ENCODE measurements around the gene NECAP2. TPM values are rescaled to one million over a fixed set of nuclear protein-coding genes. Genes with fewer than 3 reads are reported as not detected.
"Not testable (repeated sequence)": the region's sequence is repeated elsewhere in the genome, so short reads cannot be mapped to it uniquely, and the experiment has no call there.

The NECAP2 gene
- polyA plus RNA-seq, 1 of the 3 experiments (the other 2 are of a cell fraction), result 100.0 TPM

DNA sequence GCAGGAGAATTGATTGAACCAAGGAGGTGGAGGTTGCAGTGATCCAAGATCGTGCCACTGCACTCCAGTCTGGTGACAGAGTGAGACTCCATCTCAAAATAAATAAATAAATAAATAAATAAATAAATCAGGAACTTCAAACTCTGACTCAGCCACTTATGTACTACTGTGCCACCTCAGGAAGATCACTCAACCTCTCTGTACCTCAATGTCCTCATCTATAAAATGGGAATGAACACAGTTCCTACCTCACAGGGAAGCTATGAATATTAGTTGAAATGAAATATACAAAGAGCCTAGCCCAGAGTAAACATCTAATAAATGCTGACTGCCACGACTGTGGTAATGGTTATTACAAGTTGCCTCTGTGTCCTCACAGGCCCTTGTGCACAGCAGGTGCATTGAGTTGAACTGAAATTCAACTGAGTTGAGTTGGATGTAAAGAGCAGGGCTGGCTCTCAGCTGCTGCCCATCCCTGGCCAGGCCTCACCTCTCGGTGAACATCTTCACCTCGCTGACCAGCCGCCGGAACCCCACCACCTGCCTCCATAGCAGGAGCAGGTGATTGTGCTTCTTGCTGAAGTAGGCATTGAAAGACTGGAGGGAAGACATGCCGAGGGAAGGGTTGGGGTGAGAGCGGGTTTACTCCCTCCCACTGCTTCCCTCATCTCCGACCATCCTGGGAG, 48.8 kb downstream of the NECAP2 start:
- H3K4me1 ChIP-seq (ENCODE audit: control insufficient read depth in 1 of 2, insufficient read depth in 2 of 2, low read depth in 1 of 2, low read length in 1 of 2); H3K9ac ChIP-seq; POLR2A ChIA-PET; H2AFZ ChIP-seq (ENCODE audit: low read depth); H3K4me2 ChIP-seq; H4K20me1 ChIP-seq (ENCODE audit: insufficient read depth); H3K9me3 ChIP-seq; H3K27me3 ChIP-seq (ENCODE audit: insufficient read depth); CTCF ChIA-PET; H3K9me2 ChIP-seq; H3K4me3 ChIP-seq (ENCODE audit: low read depth in 2 of 2, low read length in 1 of 2); H3K27ac ChIP-seq (ENCODE audit: low read depth in 2 of 2, low read length in 1 of 2); DNase-seq; H3F3A ChIP-seq (replicated peaks; ENCODE audit: insufficient read depth): not testable (repeated sequence)
- 100% methylated on average over 7 of the region's 9 CpGs for WGBS (ENCODE audit: low lambda C conversion rate)
- peaks cover 4 to 14% of the 10 kb centered on the region in 2 experiments for H3K36me3 ChIP-seq (replicated peaks in 1 of 2; ENCODE audit: control insufficient read depth in 1 of 2, insufficient read depth in 2 of 2, low read length in 1 of 2)
- H3K79me2 ChIP-seq (ENCODE audit: insufficient read depth), result peaks cover 22% of the 10 kb centered on the region

DNA sequence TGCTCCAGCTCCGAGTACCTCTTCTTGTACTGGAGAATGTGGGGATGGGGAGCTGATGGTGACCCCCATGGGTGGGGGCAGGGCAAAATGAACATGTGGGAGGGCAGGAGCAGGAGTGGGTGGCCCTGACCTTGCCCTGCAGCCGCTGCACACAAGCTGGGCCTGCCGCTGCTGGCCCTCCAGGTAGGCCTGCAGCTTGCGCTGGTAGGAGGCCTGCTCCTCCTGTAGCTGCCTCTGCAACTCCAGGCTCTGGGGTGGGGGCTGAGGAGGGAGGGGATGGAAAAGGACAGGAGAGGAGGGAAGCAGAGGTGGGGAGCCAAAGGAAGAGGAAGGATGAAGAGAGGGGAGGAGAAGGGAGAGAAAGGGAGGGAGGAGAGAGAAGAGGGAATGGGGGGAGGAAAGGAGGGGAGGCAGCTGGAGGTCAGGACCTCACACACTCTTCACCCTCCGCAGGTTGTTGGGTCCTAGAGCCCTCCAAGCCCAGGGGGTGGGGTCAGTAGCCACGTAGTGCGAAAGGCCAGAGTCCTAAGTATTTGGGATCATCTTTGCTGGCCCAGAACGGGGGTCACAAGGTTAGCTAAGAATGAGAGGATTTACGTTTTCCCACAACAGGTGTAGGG, 50.6 kb downstream of the NECAP2 start:
- 97% methylated on average over 6 of the region's 9 CpGs for WGBS (ENCODE audit: low lambda C conversion rate)

DNA sequence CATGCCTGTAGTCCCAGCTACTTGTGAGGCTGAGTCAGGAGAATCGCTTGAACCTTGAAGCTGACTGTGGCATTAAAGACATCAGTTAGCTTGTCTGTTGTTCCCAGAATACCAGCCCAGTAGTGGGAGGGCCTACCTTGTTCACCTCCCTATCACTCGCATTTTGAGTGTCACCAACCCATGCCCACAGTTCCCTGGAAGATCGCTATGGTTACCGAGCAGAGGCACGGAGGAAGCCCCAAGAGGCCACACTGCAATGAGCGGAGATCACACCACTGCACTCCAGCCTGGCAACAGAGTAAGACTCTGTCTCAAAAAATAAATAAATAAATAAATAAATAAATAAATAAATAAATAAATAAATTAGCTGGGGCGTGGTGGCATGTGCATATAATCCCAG, 52.4 kb downstream of the NECAP2 start:
- not testable (repeated sequence) for DNase-seq

More for the DNA sequence above, 50.6 kb downstream of the NECAP2 start:
- peaks cover 0 to 4% of the 10 kb centered on the region in 2 experiments; a peak in 1 of 4 replicates for H3K4me1 ChIP-seq (ENCODE audit: control insufficient read depth in 1 of 2, insufficient read depth in 2 of 2, low read depth in 1 of 2, low read length in 1 of 2)
- H4K20me1 ChIP-seq (ENCODE audit: insufficient read depth), result no peaks in the 10 kb centered on the region
- H3K27ac ChIP-seq (ENCODE audit: low read depth in 2 of 2, low read length in 1 of 2), result no peak overlapping the region
- H3K36me3 ChIP-seq (replicated peaks in 1 of 2; ENCODE audit: control insufficient read depth in 1 of 2, insufficient read depth in 2 of 2, low read length in 1 of 2), result peaks cover 4 to 6% of the 10 kb centered on the region in 2 experiments
- H3K27me3 ChIP-seq (ENCODE audit: insufficient read depth), result no peaks in the 10 kb centered on the region
- ChIA-PET CTCF (no interaction called here), POLR2A (no interaction called here)
- DNase-seq, result no peak
- H3K4me3 ChIP-seq (ENCODE audit: low read depth in 2 of 2, low read length in 1 of 2), result no peak overlapping the region
- H3K9me2 ChIP-seq, result no peaks in the 10 kb centered on the region
- no peak overlapping the region for H3K4me2 ChIP-seq
- peaks cover 27% of the 10 kb centered on the region for H3K79me2 ChIP-seq (ENCODE audit: insufficient read depth)
- no peak overlapping the region for H3K9ac ChIP-seq
- no peak for TF ChIP-seq JUND (IDR thresholded peaks at IDR 0.05)
- no peak for TF ChIP-seq SMC3 (IDR thresholded peaks at IDR 0.05; ENCODE audit: low read depth, low read length)
- TF ChIP-seq NFIC (IDR thresholded peaks at IDR 0.05; ENCODE audit: borderline replicate concordance), result no peak
- no peak for TF ChIP-seq SIN3A (IDR thresholded peaks at IDR 0.05; ENCODE audit: borderline replicate concordance, low read depth, low read length)
- TF ChIP-seq, protein P1, sequence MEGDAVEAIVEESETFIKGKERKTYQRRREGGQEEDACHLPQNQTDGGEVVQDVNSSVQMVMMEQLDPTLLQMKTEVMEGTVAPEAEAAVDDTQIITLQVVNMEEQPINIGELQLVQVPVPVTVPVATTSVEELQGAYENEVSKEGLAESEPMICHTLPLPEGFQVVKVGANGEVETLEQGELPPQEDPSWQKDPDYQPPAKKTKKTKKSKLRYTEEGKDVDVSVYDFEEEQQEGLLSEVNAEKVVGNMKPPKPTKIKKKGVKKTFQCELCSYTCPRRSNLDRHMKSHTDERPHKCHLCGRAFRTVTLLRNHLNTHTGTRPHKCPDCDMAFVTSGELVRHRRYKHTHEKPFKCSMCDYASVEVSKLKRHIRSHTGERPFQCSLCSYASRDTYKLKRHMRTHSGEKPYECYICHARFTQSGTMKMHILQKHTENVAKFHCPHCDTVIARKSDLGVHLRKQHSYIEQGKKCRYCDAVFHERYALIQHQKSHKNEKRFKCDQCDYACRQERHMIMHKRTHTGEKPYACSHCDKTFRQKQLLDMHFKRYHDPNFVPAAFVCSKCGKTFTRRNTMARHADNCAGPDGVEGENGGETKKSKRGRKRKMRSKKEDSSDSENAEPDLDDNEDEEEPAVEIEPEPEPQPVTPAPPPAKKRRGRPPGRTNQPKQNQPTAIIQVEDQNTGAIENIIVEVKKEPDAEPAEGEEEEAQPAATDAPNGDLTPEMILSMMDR (IDR thresholded peaks at IDR 0.05), result no peak
- no peak for TF ChIP-seq EP300 (IDR thresholded peaks at IDR 0.05; ENCODE audit: borderline replicate concordance in 1 of 2, low read depth in 1 of 2, low read length in 1 of 2)
- TF ChIP-seq NRF1 (IDR thresholded peaks at IDR 0.05; ENCODE audit: low read depth, low read length), result no peak
- no peak for TF ChIP-seq EZH2phosphoT487 (IDR thresholded peaks at IDR 0.05; ENCODE audit: borderline replicate concordance, low read depth)
- TF ChIP-seq FOSL2 (IDR thresholded peaks at IDR 0.05; ENCODE audit: borderline replicate concordance, low read depth), result no peak
- no peak for TF ChIP-seq GABPA (IDR thresholded peaks at IDR 0.05; ENCODE audit: low read depth)
- TF ChIP-seq TCF12 (IDR thresholded peaks at IDR 0.05), result no peak
- TF ChIP-seq, protein P2, sequence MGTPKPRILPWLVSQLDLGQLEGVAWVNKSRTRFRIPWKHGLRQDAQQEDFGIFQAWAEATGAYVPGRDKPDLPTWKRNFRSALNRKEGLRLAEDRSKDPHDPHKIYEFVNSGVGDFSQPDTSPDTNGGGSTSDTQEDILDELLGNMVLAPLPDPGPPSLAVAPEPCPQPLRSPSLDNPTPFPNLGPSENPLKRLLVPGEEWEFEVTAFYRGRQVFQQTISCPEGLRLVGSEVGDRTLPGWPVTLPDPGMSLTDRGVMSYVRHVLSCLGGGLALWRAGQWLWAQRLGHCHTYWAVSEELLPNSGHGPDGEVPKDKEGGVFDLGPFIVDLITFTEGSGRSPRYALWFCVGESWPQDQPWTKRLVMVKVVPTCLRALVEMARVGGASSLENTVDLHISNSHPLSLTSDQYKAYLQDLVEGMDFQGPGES (IDR thresholded peaks at IDR 0.05; ENCODE audit: low read depth, low read length), result no peak
- TF ChIP-seq, protein P3, sequence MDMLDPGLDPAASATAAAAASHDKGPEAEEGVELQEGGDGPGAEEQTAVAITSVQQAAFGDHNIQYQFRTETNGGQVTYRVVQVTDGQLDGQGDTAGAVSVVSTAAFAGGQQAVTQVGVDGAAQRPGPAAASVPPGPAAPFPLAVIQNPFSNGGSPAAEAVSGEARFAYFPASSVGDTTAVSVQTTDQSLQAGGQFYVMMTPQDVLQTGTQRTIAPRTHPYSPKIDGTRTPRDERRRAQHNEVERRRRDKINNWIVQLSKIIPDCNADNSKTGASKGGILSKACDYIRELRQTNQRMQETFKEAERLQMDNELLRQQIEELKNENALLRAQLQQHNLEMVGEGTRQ (IDR thresholded peaks at IDR 0.05; ENCODE audit: borderline replicate concordance, low read depth, low read length), result no peak
- no peak for TF ChIP-seq ELF1 (IDR thresholded peaks at IDR 0.05)
- no peaks in the 10 kb centered on the region for H3F3A ChIP-seq (replicated peaks; ENCODE audit: insufficient read depth)
- H3K9me3 ChIP-seq, result no peaks in the 10 kb centered on the region
- H2AFZ ChIP-seq (ENCODE audit: low read depth), result no peak overlapping the region

More for the DNA sequence above, 52.4 kb downstream of the NECAP2 start:
- WGBS (ENCODE audit: low lambda C conversion rate), result 98% methylated on average over 6 of the region's 7 CpGs
- H3K27me3 ChIP-seq (ENCODE audit: insufficient read depth); H4K20me1 ChIP-seq (ENCODE audit: insufficient read depth); H3K9me3 ChIP-seq; H3K9ac ChIP-seq; H3K36me3 ChIP-seq (replicated peaks in 1 of 2; ENCODE audit: control insufficient read depth in 1 of 2, insufficient read depth in 2 of 2, low read length in 1 of 2); H3K27ac ChIP-seq (ENCODE audit: low read depth in 2 of 2, low read length in 1 of 2); POLR2A ChIA-PET; H3K4me2 ChIP-seq; H3F3A ChIP-seq (replicated peaks; ENCODE audit: insufficient read depth); H3K4me3 ChIP-seq (ENCODE audit: low read depth in 2 of 2, low read length in 1 of 2); CTCF ChIA-PET; H2AFZ ChIP-seq (ENCODE audit: low read depth); H3K4me1 ChIP-seq (ENCODE audit: control insufficient read depth in 1 of 2, insufficient read depth in 2 of 2, low read depth in 1 of 2, low read length in 1 of 2); H3K9me2 ChIP-seq: not testable (repeated sequence)
- H3K79me2 ChIP-seq (ENCODE audit: insufficient read depth), result peaks cover 40% of the 10 kb centered on the region

All from SK-N-SH (cell line).